ENCODE results near the gene GMEB2. TPM values are rescaled to one million over a fixed set of nuclear protein-coding genes. Genes with fewer than 3 reads are reported as not detected.
A peak's percentile ranks its signal among the peaks of the same experiment; 100 is the strongest.

The GMEB2 gene
- total RNA-seq, 1 experiment from 2014 or later, result 18.8 TPM

GRCh38 chr20:63553251-63553932, 73.5 kb downstream of the GMEB2 start:
- DNase-seq, result peak; percentile 81
- CTCF ChIA-PET, result no interaction called here
- H3K4me1 Mint-ChIP-seq (ENCODE audit: low read depth, unreplicated experiment), result no peaks in the 10 kb centered on the region
- H3K4me3 Mint-ChIP-seq (ENCODE audit: low read depth, unreplicated experiment), result peak overlapping the region; percentile 46
- H3K36me3 Mint-ChIP-seq (ENCODE audit: insufficient read depth, unreplicated experiment), result peaks cover 45% of the 10 kb centered on the region
- H3K9me3 Mint-ChIP-seq (ENCODE audit: low read depth, unreplicated experiment), result no peaks in the 10 kb centered on the region
- TF ChIP-seq, protein P1, sequence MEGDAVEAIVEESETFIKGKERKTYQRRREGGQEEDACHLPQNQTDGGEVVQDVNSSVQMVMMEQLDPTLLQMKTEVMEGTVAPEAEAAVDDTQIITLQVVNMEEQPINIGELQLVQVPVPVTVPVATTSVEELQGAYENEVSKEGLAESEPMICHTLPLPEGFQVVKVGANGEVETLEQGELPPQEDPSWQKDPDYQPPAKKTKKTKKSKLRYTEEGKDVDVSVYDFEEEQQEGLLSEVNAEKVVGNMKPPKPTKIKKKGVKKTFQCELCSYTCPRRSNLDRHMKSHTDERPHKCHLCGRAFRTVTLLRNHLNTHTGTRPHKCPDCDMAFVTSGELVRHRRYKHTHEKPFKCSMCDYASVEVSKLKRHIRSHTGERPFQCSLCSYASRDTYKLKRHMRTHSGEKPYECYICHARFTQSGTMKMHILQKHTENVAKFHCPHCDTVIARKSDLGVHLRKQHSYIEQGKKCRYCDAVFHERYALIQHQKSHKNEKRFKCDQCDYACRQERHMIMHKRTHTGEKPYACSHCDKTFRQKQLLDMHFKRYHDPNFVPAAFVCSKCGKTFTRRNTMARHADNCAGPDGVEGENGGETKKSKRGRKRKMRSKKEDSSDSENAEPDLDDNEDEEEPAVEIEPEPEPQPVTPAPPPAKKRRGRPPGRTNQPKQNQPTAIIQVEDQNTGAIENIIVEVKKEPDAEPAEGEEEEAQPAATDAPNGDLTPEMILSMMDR (IDR thresholded peaks at IDR 0.05; ENCODE audit: unreplicated experiment), result no peak
- peaks cover 8% of the 10 kb centered on the region for H3K27me3 Mint-ChIP-seq (ENCODE audit: unreplicated experiment)
- BruUV-seq (replicated peaks), result no TSS peak
- intact Hi-C loops (cut with micrococcal nuclease; ENCODE audit: unreplicated experiment), result no loop called here
- H3K27ac Mint-ChIP-seq (ENCODE audit: unreplicated experiment), result peak overlapping the region; percentile 44

DNA sequence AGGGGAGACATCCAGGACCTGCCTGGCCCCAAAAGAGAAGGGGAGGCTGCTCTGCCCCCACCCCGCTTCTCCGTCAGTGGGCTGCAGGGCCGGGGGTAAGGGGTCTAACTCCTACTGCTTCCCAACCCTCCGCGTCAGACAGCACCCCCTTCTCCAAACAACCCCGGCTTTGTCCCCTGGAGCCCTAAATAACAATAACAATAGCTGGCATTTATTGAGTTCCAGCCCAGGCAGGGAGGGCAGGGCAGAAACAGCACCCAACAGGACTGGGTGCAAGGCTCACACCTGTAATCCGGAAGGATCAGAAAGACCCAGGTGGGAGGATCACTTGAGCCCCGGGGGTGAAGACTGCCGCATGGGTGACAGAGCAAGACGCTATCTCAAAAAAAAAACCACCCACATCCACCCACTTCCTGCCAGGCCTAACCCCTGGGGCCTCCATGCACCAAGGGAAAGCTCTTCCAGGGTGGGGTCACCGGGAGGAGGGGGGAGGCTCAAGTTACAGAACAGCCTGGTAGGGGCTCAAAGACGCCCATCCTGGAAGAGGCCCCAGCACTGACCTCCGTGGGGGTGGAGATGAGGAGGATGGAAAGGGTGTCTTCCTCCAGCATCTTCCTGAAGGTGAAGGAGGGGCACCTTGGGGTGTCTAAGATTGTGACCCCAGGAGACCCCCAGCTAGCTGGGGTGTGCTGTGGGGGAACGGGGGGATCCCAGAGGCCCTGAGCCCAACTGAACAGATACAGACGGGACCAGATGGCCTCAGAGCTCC, 74.2 kb downstream of the GMEB2 start:
- CTCF ChIA-PET, result no interaction called here
- Mint-ChIP-seq H3K4me1 (ENCODE audit: low read depth, unreplicated experiment) (no peaks in the 10 kb centered on the region), H3K36me3 (ENCODE audit: insufficient read depth, unreplicated experiment) (peaks cover 40% of the 10 kb centered on the region), H3K27me3 (ENCODE audit: unreplicated experiment) (peaks cover 8% of the 10 kb centered on the region), H3K9me3 (ENCODE audit: low read depth, unreplicated experiment) (no peaks in the 10 kb centered on the region), H3K4me3 (ENCODE audit: low read depth, unreplicated experiment) (peak overlapping the region; percentile 46), H3K27ac (ENCODE audit: unreplicated experiment) (peak overlapping the region; percentile 44)
- DNase-seq, result no peak
- no TSS peak for BruUV-seq (replicated peaks)
- intact Hi-C loops (cut with micrococcal nuclease; ENCODE audit: unreplicated experiment), result no loop called here
- TF ChIP-seq, protein P1 (IDR thresholded peaks at IDR 0.05; ENCODE audit: unreplicated experiment), result no peak

DNA sequence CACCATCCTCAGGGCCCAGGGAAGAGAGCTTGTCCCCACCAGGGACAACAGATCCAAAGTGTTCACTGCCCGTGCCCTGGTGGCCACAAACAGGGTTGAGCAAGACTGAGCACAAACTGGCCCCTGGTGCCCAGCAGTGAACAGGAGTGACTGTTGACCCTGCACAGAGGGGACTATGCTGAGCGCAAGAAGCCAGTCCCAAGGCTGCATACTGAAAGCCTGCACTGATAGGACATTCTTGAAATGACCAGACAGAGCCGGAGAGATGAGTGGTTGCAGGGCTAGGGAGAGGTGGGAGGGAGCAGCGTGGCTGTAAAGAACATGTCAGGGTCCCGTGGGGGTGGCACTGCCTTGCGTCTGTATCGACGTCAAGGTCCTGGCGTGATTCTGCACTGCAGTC, 75.8 kb downstream of the GMEB2 start:
- no peak overlapping the region for H3K27ac Mint-ChIP-seq (ENCODE audit: unreplicated experiment)
- intact Hi-C loops (cut with micrococcal nuclease; ENCODE audit: unreplicated experiment), result no loop called here
- no TSS peak for BruUV-seq (replicated peaks)

GRCh38 chr20:63549679-63550282, 77.1 kb downstream of the GMEB2 start:
- Mint-ChIP-seq H3K4me1 (ENCODE audit: low read depth, unreplicated experiment) (peaks cover 10% of the 10 kb centered on the region), H3K9me3 (ENCODE audit: low read depth, unreplicated experiment) (no peaks in the 10 kb centered on the region), H3K27ac (ENCODE audit: unreplicated experiment) (no peak overlapping the region), H3K27me3 (ENCODE audit: unreplicated experiment) (peaks cover 8% of the 10 kb centered on the region), H3K36me3 (ENCODE audit: insufficient read depth, unreplicated experiment) (peaks cover 27% of the 10 kb centered on the region), H3K4me3 (ENCODE audit: low read depth, unreplicated experiment) (no peak overlapping the region)
- TF ChIP-seq, protein P1 (IDR thresholded peaks at IDR 0.05; ENCODE audit: unreplicated experiment), result no peak
- CTCF ChIA-PET, result no interaction called here
- intact Hi-C loops (cut with micrococcal nuclease; ENCODE audit: unreplicated experiment), result no loop called here
- no TSS peak for BruUV-seq (replicated peaks)
- no peak for DNase-seq

More for the DNA sequence above, 75.8 kb downstream of the GMEB2 start:
- TF ChIP-seq, protein P1 (IDR thresholded peaks at IDR 0.05; ENCODE audit: unreplicated experiment), result no peak
- no peak for DNase-seq
- Mint-ChIP-seq H3K27me3 (ENCODE audit: unreplicated experiment) (peaks cover 8% of the 10 kb centered on the region), H3K9me3 (ENCODE audit: low read depth, unreplicated experiment) (no peaks in the 10 kb centered on the region), H3K36me3 (ENCODE audit: insufficient read depth, unreplicated experiment) (peaks cover 35% of the 10 kb centered on the region), H3K4me1 (ENCODE audit: low read depth, unreplicated experiment) (no peaks in the 10 kb centered on the region), H3K4me3 (ENCODE audit: low read depth, unreplicated experiment) (no peak overlapping the region)
- CTCF ChIA-PET, result interaction anchor here (1.2 kb wide), 1 partner anchor 13 kb away, joined by 5 read pairs; no protein-coding TSS in a partner anchor

Measured in Calu3 (cell line).